AG10803 (cell line): Measurements from ENCODE around the gene SCAMP5.

Experiments
- DNase-seq: peaks from one replicate; pipeline ENCODE4 v3.0.0; 2010; ENCODE audit warnings: low read depth
- H3K4me3 ChIP-seq: 2 replicates; pipeline ENCODE4 v1.5.1; 2011; ENCODE audit warnings: mild to moderate bottlenecking, low read length, control low read depth
- TF ChIP-seq, protein P1 (sequence below): conservative IDR thresholded peaks from 2 replicates; pipeline ENCODE4 v1.5.1; 2011; ENCODE audit warnings: mild to moderate bottlenecking, low read length, control low read depth, inconsistent platforms

SCAMP5 gene

DNA sequence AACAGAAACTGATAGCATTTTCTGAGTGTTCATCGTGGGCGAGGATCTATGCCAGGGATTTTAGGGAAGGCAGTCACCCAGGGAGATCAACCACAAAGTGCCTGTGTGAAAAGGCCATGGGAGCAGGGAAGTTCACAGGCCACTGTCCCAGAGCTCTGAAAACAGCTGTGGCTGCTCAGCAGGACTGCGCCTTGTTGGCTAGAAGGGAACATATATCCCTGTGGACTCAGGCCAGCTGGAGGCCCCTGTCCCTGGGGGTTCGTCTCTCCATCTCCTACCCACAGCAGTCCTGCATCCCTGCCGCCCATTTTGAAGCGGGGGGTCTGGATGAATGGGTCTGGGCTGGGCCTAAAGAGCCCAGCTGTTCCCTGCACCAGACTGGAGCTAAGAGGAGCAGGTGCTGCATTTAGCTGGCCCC, 55.8 kb downstream of the SCAMP5 start:
- H3K4me3 ChIP-seq, result no peak overlapping the region
- DNase-seq, result no peak
- TF ChIP-seq, protein P1, sequence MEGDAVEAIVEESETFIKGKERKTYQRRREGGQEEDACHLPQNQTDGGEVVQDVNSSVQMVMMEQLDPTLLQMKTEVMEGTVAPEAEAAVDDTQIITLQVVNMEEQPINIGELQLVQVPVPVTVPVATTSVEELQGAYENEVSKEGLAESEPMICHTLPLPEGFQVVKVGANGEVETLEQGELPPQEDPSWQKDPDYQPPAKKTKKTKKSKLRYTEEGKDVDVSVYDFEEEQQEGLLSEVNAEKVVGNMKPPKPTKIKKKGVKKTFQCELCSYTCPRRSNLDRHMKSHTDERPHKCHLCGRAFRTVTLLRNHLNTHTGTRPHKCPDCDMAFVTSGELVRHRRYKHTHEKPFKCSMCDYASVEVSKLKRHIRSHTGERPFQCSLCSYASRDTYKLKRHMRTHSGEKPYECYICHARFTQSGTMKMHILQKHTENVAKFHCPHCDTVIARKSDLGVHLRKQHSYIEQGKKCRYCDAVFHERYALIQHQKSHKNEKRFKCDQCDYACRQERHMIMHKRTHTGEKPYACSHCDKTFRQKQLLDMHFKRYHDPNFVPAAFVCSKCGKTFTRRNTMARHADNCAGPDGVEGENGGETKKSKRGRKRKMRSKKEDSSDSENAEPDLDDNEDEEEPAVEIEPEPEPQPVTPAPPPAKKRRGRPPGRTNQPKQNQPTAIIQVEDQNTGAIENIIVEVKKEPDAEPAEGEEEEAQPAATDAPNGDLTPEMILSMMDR, result no peak

- DNase-seq, result no peak
- TF ChIP-seq, protein P1, result no peak
- H3K4me3 ChIP-seq, result no peak overlapping the region
These were observed 56.3 kb downstream of the SCAMP5 start for GRCh38 chr15:75051711-75052110.

DNA sequence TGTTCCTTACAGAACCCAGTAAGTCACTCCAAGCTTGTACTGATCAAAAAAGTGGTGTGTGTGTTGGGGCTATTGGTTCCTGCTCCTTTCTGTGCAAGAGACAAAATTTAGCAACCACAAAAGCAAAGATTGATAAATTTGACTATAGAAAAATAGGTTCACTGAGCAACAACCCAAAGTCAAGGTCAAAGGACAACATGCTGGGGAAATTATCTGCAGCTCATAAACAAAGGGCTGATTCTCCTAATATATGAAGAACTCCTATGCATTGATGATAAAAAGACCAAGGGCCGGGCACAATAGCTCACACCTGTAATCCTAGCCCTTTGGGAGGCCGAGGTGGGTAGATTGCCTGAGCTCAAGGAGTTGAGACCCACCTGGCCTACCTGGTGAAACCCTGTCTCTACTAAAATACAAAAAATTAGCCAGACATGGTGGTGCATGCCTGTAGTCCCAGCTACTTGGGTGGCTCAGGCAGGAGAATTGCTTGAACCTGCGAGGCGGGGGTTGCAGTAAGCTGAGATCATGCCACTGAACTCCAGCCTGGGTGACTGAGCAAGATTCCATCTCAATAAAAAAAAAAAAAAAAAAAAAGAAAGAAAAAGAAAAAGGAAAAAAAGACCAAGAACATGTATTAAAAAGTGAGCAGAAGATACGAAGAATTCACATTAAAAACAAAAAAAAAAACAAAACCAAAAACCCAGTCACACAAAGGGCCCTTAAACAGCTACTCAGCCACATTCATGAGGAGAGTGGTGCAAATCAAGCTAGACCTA, 57.8 kb downstream of the SCAMP5 start:
- H3K4me3 ChIP-seq, result no peak overlapping the region
- DNase-seq, result no peak
- TF ChIP-seq, protein P1, result no peak

- DNase-seq, result no peak
- TF ChIP-seq, protein P1, result no peak
- H3K4me3 ChIP-seq, result no peak overlapping the region
These were observed 58.4 kb downstream of the SCAMP5 start for GRCh38 chr15:75053748-75054125.

GRCh38 chr15:75054172-75054897, 59.0 kb downstream of the SCAMP5 start:
- no peak overlapping the region for H3K4me3 ChIP-seq
- TF ChIP-seq, protein P1, result no peak
- no peak for DNase-seq

DNA sequence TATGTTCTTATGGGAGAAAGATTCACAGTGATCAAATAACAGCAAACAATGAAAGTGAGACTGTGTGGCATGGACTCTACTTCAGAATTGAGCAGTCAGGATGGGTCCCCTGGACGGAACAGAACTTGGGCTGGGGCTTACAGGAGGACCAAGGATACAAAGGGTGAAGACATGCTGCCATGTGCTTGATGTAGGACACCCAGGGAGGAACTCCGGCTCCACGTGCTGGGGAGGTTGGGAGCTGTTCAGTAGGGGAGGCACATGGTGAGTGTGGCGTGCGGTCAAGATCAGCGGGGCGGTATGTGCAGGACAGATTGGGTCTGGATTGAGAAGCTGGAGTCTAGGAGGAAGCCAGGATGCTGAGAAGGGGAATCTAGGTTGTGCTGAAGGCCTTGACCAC, 60.7 kb downstream of the SCAMP5 start:
- no peak for DNase-seq
- no peak overlapping the region for H3K4me3 ChIP-seq
- TF ChIP-seq, protein P1, result no peak
